Dendritic cell treated with granulocyte-macrophage colony-stimulating factor and Interleukin-4, amounts not matched to agents 40 ng/mL and 50 ng/mL, for 4 days (primary cell): Measurements from ENCODE around the gene SLC25A41.

Experiments used
- H3K27ac Mint-ChIP-seq: one replicate; pipeline ENCODE4 v1.8.0; 2022; ENCODE audit warnings: mild to moderate bottlenecking, mixed read lengths
- H3K27me3 Mint-ChIP-seq: one replicate; pipeline ENCODE4 v1.8.0; 2022; ENCODE audit warnings: mild to moderate bottlenecking, mixed read lengths
- H3K36me3 Mint-ChIP-seq: one replicate; pipeline ENCODE4 v1.8.0; 2022; ENCODE audit warnings: low read depth, mixed read lengths
- H3K4me1 Mint-ChIP-seq: one replicate; pipeline ENCODE4 v1.8.0; 2022; ENCODE audit warnings: low read depth, mixed read lengths
- H3K4me3 Mint-ChIP-seq: one replicate; pipeline ENCODE4 v1.8.0; 2022; ENCODE audit warnings: mild to moderate bottlenecking, moderate library complexity, mixed read lengths
- H3K9me3 Mint-ChIP-seq: one replicate; pipeline ENCODE4 v1.8.0; 2022; ENCODE audit warnings: mixed read lengths
- intact Hi-C: fragments of 100-400 bp; cut with micrococcal nuclease; formaldehyde crosslinking; loops from one replicate; pipeline ENCODE4 v1.15.0; 2022

Gene SLC25A41

GRCh38 chr19:6433663-6434062 lies at the start of gene SLC25A41:
Gene SLC25A41, minus strand, starts transcription at chr19:6433763. Its CDS starts 70 bp downstream, at chr19:6433693.
- peaks cover 22% of the 10 kb centered on the region for H3K27me3 Mint-ChIP-seq
- no peaks in the 10 kb centered on the region for H3K9me3 Mint-ChIP-seq
- H3K4me1 Mint-ChIP-seq: peaks cover 5% of the 10 kb centered on the region
- no peak within 1 kb of the TSS for H3K4me3 Mint-ChIP-seq
- intact Hi-C loops: no loop called here
- H3K36me3 Mint-ChIP-seq: no peaks in the 10 kb centered on the region
- H3K27ac Mint-ChIP-seq: no peak within 1 kb of the TSS

- H3K9me3 Mint-ChIP-seq: no peaks in the 10 kb centered on the region
Observed at GRCh38 chr19:6483235-6483634, 49.7 kb upstream of the SLC25A41 start.

GRCh38 chr19:6482343-6482686 lies 48.8 kb upstream of the SLC25A41 start:
- Mint-ChIP-seq H3K4me3 (peak overlapping the region; percentile 82), H3K27ac (peak overlapping the region; percentile 91), H3K9me3 (no peaks in the 10 kb centered on the region), H3K36me3 (peaks cover 37% of the 10 kb centered on the region), H3K4me1 (peaks cover 27% of the 10 kb centered on the region), H3K27me3 (peaks cover under 1% of the 10 kb centered on the region)
- intact Hi-C loops: no loop called here

More at GRCh38 chr19:6483235-6483634, 49.7 kb upstream of the SLC25A41 start:
- Mint-ChIP-seq H3K4me1 (peaks cover 27% of the 10 kb centered on the region), H3K4me3 (no peak overlapping the region), H3K36me3 (peaks cover 29% of the 10 kb centered on the region), H3K27ac (no peak overlapping the region), H3K27me3 (peaks cover 4% of the 10 kb centered on the region)
- intact Hi-C loops: no loop called here

GRCh38 chr19:6481541-6482342 lies 48.2 kb upstream of the SLC25A41 start, which contains the start of gene DENND1C:
Gene DENND1C, minus strand, starts transcription at chr19:6481787. Its CDS starts 92 bp downstream, at chr19:6481695.
- H3K4me1 Mint-ChIP-seq: peaks cover 27% of the 10 kb centered on the region
- H3K27me3 Mint-ChIP-seq: no peaks in the 10 kb centered on the region
- peak within 1 kb of the TSS; percentile 82 for H3K4me3 Mint-ChIP-seq
- no peaks in the 10 kb centered on the region for H3K9me3 Mint-ChIP-seq
- peak within 1 kb of the TSS; percentile 91 for H3K27ac Mint-ChIP-seq
- intact Hi-C loops: no loop called here
- peaks cover 43% of the 10 kb centered on the region for H3K36me3 Mint-ChIP-seq

- intact Hi-C loops: no loop called here
- peak overlapping the region; percentile 82 for H3K4me3 Mint-ChIP-seq
- no peaks in the 10 kb centered on the region for H3K27me3 Mint-ChIP-seq
- peaks cover 51% of the 10 kb centered on the region for H3K36me3 Mint-ChIP-seq
- H3K4me1 Mint-ChIP-seq: peaks cover 27% of the 10 kb centered on the region
- no peaks in the 10 kb centered on the region for H3K9me3 Mint-ChIP-seq
- H3K27ac Mint-ChIP-seq: peak overlapping the region; percentile 91
Observed at GRCh38 chr19:6480848-6481415, 47.4 kb upstream of the SLC25A41 start.

GRCh38 chr19:6479836-6480398 lies 46.4 kb upstream of the SLC25A41 start:
- no peak overlapping the region for H3K4me3 Mint-ChIP-seq
- no peaks in the 10 kb centered on the region for H3K27me3 Mint-ChIP-seq
- no peaks in the 10 kb centered on the region for H3K9me3 Mint-ChIP-seq
- intact Hi-C loops: no loop called here
- H3K4me1 Mint-ChIP-seq: peaks cover 27% of the 10 kb centered on the region
- no peak overlapping the region for H3K27ac Mint-ChIP-seq
- H3K36me3 Mint-ChIP-seq: peaks cover 61% of the 10 kb centered on the region

- peaks cover 27% of the 10 kb centered on the region for H3K4me1 Mint-ChIP-seq
- intact Hi-C loops: no loop called here
- H3K4me3 Mint-ChIP-seq: no peak overlapping the region
- no peaks in the 10 kb centered on the region for H3K27me3 Mint-ChIP-seq
- no peaks in the 10 kb centered on the region for H3K9me3 Mint-ChIP-seq
- peaks cover 72% of the 10 kb centered on the region for H3K36me3 Mint-ChIP-seq
- H3K27ac Mint-ChIP-seq: no peak overlapping the region
Observed at GRCh38 chr19:6478815-6479214, 45.3 kb upstream of the SLC25A41 start.

DNA sequence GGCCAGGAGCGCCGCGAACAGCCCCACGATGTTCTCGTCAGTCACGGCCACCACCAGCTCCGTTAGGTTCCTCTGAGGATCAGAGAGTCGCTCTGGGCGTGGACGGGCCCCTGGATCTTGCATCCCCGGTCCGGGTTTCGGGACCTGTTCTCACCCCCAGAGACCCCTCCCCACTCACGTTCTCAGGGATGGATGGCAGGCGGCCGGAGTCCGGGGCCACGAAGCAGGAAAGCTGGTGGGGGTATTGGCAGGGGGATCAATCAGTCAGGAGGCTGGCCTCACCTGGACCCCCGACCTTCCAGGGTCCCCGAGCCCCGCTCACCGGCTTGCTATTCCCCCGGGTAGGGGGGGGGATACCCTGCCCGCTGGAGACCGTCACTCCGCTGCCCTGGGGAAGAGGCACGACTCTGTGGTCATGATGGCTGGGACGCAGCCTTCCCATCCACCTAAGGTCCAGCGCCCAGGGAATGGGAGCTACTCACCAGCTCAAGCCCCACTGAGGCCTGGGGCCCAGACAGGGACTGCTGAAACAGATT lies 43.4 kb upstream of the SLC25A41 start:
- H3K36me3 Mint-ChIP-seq: peaks cover 91% of the 10 kb centered on the region
- no peaks in the 10 kb centered on the region for H3K27me3 Mint-ChIP-seq
- H3K9me3 Mint-ChIP-seq: no peaks in the 10 kb centered on the region
- intact Hi-C loops: no loop called here
- H3K4me1 Mint-ChIP-seq: peaks cover 23% of the 10 kb centered on the region
- H3K27ac Mint-ChIP-seq: no peak overlapping the region
- no peak overlapping the region for H3K4me3 Mint-ChIP-seq

DNA sequence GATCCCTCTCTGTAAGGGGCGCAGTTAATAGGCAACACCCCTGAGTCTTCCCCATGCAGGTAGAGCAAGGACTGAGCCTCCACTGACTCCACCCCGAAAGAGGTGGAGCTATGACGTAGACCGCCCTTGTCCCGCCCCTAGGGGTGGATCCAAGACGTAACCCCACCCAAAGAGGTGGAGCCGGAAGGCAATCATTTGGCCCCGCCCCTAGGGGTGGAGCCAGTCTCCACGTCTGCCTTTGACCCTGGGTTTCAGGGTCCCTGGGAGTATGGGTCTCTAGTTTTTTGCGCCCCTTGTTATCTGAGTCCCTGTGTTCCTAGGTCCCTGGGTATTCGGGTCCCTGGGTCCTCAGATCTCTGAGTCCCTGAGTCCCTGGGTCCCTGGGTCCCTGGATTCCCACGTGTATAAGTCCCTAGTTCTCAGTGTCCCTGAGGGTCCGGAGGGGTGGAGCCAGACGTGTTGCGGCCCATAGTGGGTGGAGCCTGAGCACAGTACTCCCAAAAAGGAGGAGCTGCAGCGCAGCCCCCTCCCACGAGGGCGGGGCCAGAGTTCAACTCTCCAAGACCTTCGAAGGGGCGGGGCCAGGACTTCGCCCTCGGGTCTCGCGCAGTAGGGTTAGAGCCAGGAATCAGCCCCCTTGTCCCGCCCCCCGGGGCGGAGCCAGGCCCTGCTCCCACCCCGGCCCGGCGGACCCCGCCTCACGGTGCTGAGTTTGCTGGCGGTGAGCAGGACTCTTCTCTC lies 42.8 kb upstream of the SLC25A41 start:
- no peaks in the 10 kb centered on the region for H3K9me3 Mint-ChIP-seq
- peaks cover 92% of the 10 kb centered on the region for H3K36me3 Mint-ChIP-seq
- H3K4me1 Mint-ChIP-seq: peaks cover 17% of the 10 kb centered on the region
- no peak overlapping the region for H3K4me3 Mint-ChIP-seq
- H3K27me3 Mint-ChIP-seq: no peaks in the 10 kb centered on the region
- H3K27ac Mint-ChIP-seq: no peak overlapping the region
- intact Hi-C loops: no loop called here

- Mint-ChIP-seq H3K27ac (no peak overlapping the region), H3K27me3 (no peaks in the 10 kb centered on the region), H3K4me1 (peaks cover 9% of the 10 kb centered on the region), H3K4me3 (no peak overlapping the region), H3K36me3 (peaks cover 96% of the 10 kb centered on the region), H3K9me3 (no peaks in the 10 kb centered on the region)
- intact Hi-C loops: no loop called here
Observed at GRCh38 chr19:6475321-6476108, 42.0 kb upstream of the SLC25A41 start.

DNA sequence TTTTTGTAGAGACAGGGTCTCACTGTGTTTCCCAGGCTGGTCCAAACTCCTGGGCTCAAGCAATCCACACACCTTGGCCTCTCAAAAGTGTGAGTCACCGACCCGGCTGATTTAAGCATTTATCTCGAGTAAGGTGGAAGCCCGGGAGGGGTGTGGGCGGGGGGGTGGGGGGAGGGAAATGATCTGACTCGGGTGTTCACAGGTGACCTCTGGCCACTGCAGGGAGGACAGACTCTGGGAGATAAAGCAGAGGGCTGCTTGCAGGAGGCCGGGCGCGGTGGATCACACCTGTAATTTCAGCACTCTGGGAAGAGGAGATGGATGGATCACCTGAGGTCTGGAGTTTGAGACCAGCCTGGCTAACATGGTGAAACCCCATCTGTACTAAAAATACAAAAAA lies 40.1 kb upstream of the SLC25A41 start:
- intact Hi-C loops: no loop called here
- no peak overlapping the region for H3K27ac Mint-ChIP-seq
- H3K36me3 Mint-ChIP-seq: peaks cover 98% of the 10 kb centered on the region
- no peaks in the 10 kb centered on the region for H3K9me3 Mint-ChIP-seq
- H3K27me3 Mint-ChIP-seq: no peaks in the 10 kb centered on the region
- peaks cover 3% of the 10 kb centered on the region for H3K4me1 Mint-ChIP-seq
- H3K4me3 Mint-ChIP-seq: no peak overlapping the region

- H3K4me3 Mint-ChIP-seq: no peak overlapping the region
- intact Hi-C loops: no loop called here
- H3K9me3 Mint-ChIP-seq: no peaks in the 10 kb centered on the region
- peaks cover 13% of the 10 kb centered on the region for H3K4me1 Mint-ChIP-seq
- H3K27ac Mint-ChIP-seq: no peak overlapping the region
- H3K36me3 Mint-ChIP-seq: peaks cover 98% of the 10 kb centered on the region
- no peaks in the 10 kb centered on the region for H3K27me3 Mint-ChIP-seq
Observed at GRCh38 chr19:6472713-6473112, 39.1 kb upstream of the SLC25A41 start.

DNA sequence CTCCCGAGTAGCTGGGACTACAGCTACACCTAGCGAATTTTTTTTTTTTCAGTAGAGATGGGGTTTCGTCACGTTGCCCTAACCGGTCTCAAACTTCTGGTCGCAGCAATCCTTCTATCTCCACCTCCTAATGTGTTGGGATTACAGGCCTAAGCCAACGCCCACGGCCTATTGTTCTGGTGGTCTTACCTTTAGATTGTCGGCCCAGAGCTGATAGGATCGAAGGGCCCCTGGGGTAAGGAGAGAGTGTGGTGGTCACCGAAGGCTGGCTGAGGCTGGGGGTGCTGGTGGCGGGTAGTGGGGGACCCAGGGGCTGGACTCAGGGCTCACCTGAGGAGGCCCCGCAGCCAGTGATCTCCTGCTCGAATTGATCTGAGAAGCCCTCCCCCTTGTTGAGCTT lies 37.5 kb upstream of the SLC25A41 start:
- H3K36me3 Mint-ChIP-seq: peaks cover 88% of the 10 kb centered on the region
- H3K27ac Mint-ChIP-seq: no peak overlapping the region
- H3K9me3 Mint-ChIP-seq: no peaks in the 10 kb centered on the region
- intact Hi-C loops: no loop called here
- H3K4me1 Mint-ChIP-seq: peaks cover 13% of the 10 kb centered on the region
- no peak overlapping the region for H3K4me3 Mint-ChIP-seq
- H3K27me3 Mint-ChIP-seq: peaks cover 4% of the 10 kb centered on the region
